Effector memory CD8-positive, alpha-beta T cell (primary cell): ENCODE measurements around the gene ANO9.
A peak's percentile ranks its signal among the peaks of the same experiment; 100 is the strongest.

Source experiments
- ATAC-seq: fragments of 150-1000 bp; cut with Tn5 transposase; replicated peaks from 2 replicates; pipeline ENCODE4 v1.10.0; 2021; ENCODE audit warnings: mild to moderate bottlenecking, moderate library complexity
- DNase-seq, 3 experiments: peaks; one replicate each; pipeline ENCODE4 v3.0.0; 2021
- H3K27ac Mint-ChIP-seq, 2 donors: one replicate each; pipeline ENCODE4 v1.8.0; 2022; ENCODE audit warnings: mild to moderate bottlenecking in 2 of 2, mixed read lengths in 2 of 2, moderate library complexity in 2 of 2
- H3K27me3 Mint-ChIP-seq, 2 donors: one replicate each; pipeline ENCODE4 v1.8.0; 2022; ENCODE audit warnings: mixed read lengths in 2 of 2
- H3K36me3 Mint-ChIP-seq: one replicate; pipeline ENCODE4 v1.8.0; 2022; ENCODE audit warnings: mild to moderate bottlenecking, moderate library complexity, mixed read lengths; ENCODE audit not compliant: insufficient read depth
- H3K4me1 Mint-ChIP-seq, 2 donors: one replicate each; pipeline ENCODE4 v1.8.0; 2022; ENCODE audit warnings: low read depth in 2 of 2, mixed read lengths in 2 of 2
- H3K4me3 Mint-ChIP-seq, 2 donors: one replicate each; pipeline ENCODE4 v1.8.0; 2022; ENCODE audit warnings: mild to moderate bottlenecking in 2 of 2, mixed read lengths in 2 of 2, moderate library complexity in 2 of 2
- H3K9me3 Mint-ChIP-seq, 2 donors: one replicate each; pipeline ENCODE4 v1.8.0; 2022; ENCODE audit warnings: mixed read lengths in 2 of 2

The ANO9 gene

GRCh38 chr11:368414-369335 is 73.1 kb downstream of the ANO9 start:
- ATAC-seq (no peak), DNase-seq (no peak)

GRCh38 chr11:367956-368413 is 73.8 kb downstream of the ANO9 start:
- Mint-ChIP-seq H3K4me1 (peaks cover 24 to 26% of the 10 kb centered on the region in 2 donors), H3K27ac (no peak overlapping the region), H3K4me3 (peak overlapping the region; percentile 78 to 79), H3K36me3 (no peaks in the 10 kb centered on the region), H3K27me3 (peaks cover 24 to 68% of the 10 kb centered on the region in 2 donors), H3K9me3 (no peaks in the 10 kb centered on the region)
- no peak for ATAC-seq
- no peak for DNase-seq

More at GRCh38 chr11:368414-369335, 73.1 kb downstream of the ANO9 start:
- Mint-ChIP-seq H3K36me3 (no peaks in the 10 kb centered on the region), H3K4me3 (peak overlapping the region; percentile 78 to 79), H3K9me3 (no peaks in the 10 kb centered on the region), H3K4me1 (peaks cover 24 to 26% of the 10 kb centered on the region in 2 donors), H3K27ac (no peak overlapping the region), H3K27me3 (peaks cover 24 to 68% of the 10 kb centered on the region in 2 donors)
